GM23338 (cell line): ENCODE measurements around the gene KCNJ8. TPM values are rescaled to one million over a fixed set of nuclear protein-coding genes. Genes with fewer than 3 reads are reported as not detected.

Experiments
- ATAC-seq: fragments of 200-7000 bp; cut with Tn5 transposase; 3 replicates; pipeline ENCODE4 v1.9.1; 2020
- DNase-seq: peaks from one replicate; pipeline ENCODE4 v3.0.0-alpha.2; 2015; ENCODE audit warnings: low spot score
- H2AFZ ChIP-seq: fragments of 200-600 bp; sonication (generic); 2 replicates; pipeline ENCODE4 v1.8.0; 2016; ENCODE audit warnings: antibody characterized with exemption, mild to moderate bottlenecking, moderate library complexity
- H3F3A ChIP-seq: fragments of 200-600 bp; sonication (generic); replicated peaks from 2 replicates; pipeline ENCODE4 v1.8.0; 2017; ENCODE audit warnings: antibody characterized with exemption, mixed run types, low read depth
- H3K27ac ChIP-seq: fragments of 200-600 bp; sonication (generic); 2 replicates; pipeline ENCODE4 v1.6.1; 2016; ENCODE audit warnings: low read depth
- H3K27me3 ChIP-seq: fragments of 200-600 bp; sonication (generic); 2 replicates; pipeline ENCODE4 v1.8.0; 2016; ENCODE audit warnings: mild to moderate bottlenecking, mixed run types, moderate library complexity; ENCODE audit not compliant: insufficient read depth
- H3K36me3 ChIP-seq: fragments of 200-600 bp; sonication (generic); 2 replicates; pipeline ENCODE4 v1.8.0; 2016; ENCODE audit warnings: mild to moderate bottlenecking; ENCODE audit not compliant: insufficient read depth
- H3K4me1 ChIP-seq: fragments of 200-600 bp; sonication (generic); 2 replicates; pipeline ENCODE4 v1.8.0; 2016; ENCODE audit warnings: mild to moderate bottlenecking, moderate library complexity; ENCODE audit not compliant: insufficient read depth
- H3K4me2 ChIP-seq: fragments of 200-600 bp; sonication (generic); 2 replicates; pipeline ENCODE4 v1.7.1; 2017; ENCODE audit warnings: mixed run types
- H3K4me3 ChIP-seq: fragments of 200-600 bp; sonication (generic); 2 replicates; pipeline ENCODE4 v1.6.1; 2016; ENCODE audit warnings: mixed run types
- H3K79me2 ChIP-seq: fragments of 200-600 bp; sonication (generic); replicated peaks from 2 replicates; pipeline ENCODE4 v1.8.0; 2017; ENCODE audit warnings: mild to moderate bottlenecking; ENCODE audit not compliant: insufficient read depth
- H3K9me2 ChIP-seq: fragments of 200-600 bp; sonication (generic); 2 replicates; pipeline ENCODE4 v1.8.0; 2017; ENCODE audit not compliant: insufficient read depth
- H4K20me1 ChIP-seq: fragments of 200-600 bp; sonication (generic); replicated peaks from 2 replicates; pipeline ENCODE4 v1.8.0; 2017; ENCODE audit warnings: mild to moderate bottlenecking; ENCODE audit not compliant: insufficient read depth
- H3K27ac Mint-ChIP-seq: 2 replicates; pipeline ENCODE4 v1.8.0; 2020; ENCODE audit warnings: inconsistent platforms, mild to moderate bottlenecking, moderate library complexity, mixed read lengths
- H3K27me3 Mint-ChIP-seq: 3 replicates; pipeline ENCODE4 v1.8.0; 2022; ENCODE audit warnings: low read depth, mild to moderate bottlenecking, moderate library complexity, mixed read lengths, inconsistent platforms; ENCODE audit not compliant: insufficient read depth, poor library complexity
- H3K36me3 Mint-ChIP-seq: 3 replicates; pipeline ENCODE4 v1.8.0; 2021; ENCODE audit warnings: low read depth, mild to moderate bottlenecking, inconsistent platforms, moderate library complexity, mixed read lengths
- H3K4me1 Mint-ChIP-seq: 3 replicates; pipeline ENCODE4 v1.8.0; 2020; ENCODE audit warnings: mild to moderate bottlenecking, inconsistent platforms, mixed read lengths
- H3K4me3 Mint-ChIP-seq: 3 replicates; pipeline ENCODE4 v1.8.0; 2021; ENCODE audit warnings: moderate library complexity, mild to moderate bottlenecking, inconsistent platforms, mixed read lengths
- H3K9me3 Mint-ChIP-seq: 3 replicates; pipeline ENCODE4 v1.8.0; 2020; ENCODE audit warnings: moderate library complexity, mild to moderate bottlenecking, inconsistent platforms, mixed read lengths
- EZH2 ChIP-seq: fragments of 200-600 bp; sonication (generic); IDR thresholded peaks from one replicate; pipeline ENCODE4 v1.8.0; 2017; ENCODE audit warnings: antibody characterized with exemption, mild to moderate bottlenecking, low read depth; ENCODE audit not compliant: unreplicated experiment
- EZH2phosphoT487 ChIP-seq: fragments of 200-600 bp; sonication (generic); IDR thresholded peaks from one replicate; pipeline ENCODE4 v1.8.1; 2018; ENCODE audit warnings: antibody characterized with exemption; ENCODE audit not compliant: unreplicated experiment
- JUNB ChIP-seq: IDR thresholded peaks from one replicate; pipeline ENCODE4 v1.6.1; 2016; ENCODE audit warnings: antibody characterized with exemption; ENCODE audit not compliant: unreplicated experiment
- NANOG ChIP-seq: IDR thresholded peaks from 2 replicates; pipeline ENCODE4 v1.6.1; 2016; ENCODE audit warnings: antibody characterized with exemption, borderline replicate concordance
- STAT1 ChIP-seq: IDR thresholded peaks from one replicate; pipeline ENCODE4 v1.6.1; 2016; ENCODE audit warnings: antibody characterized with exemption; ENCODE audit not compliant: unreplicated experiment
- ZNF331 ChIP-seq: fragments of 250-450 bp; sonication (Bioruptor Pico); IDR thresholded peaks from 2 replicates; pipeline ENCODE4 v1.5.0; 2020; ENCODE audit warnings: low read depth, mild to moderate bottlenecking, moderate library complexity
- polyA plus RNA-seq: library from polyadenylated mRNA; unstranded; fragments of >200 nt; fragmentation: Nextera tagmentation; extraction: Ambion mirVana; gene quantifications from 2 replicates; pipeline ENCODE4 v1.2.1, GENCODE V29; 2016
- total RNA-seq: library from RNA; depleted of rRNA; stranded (reverse); fragments of >200 nt; shearing (Covaris generic); gene quantifications from 2 replicates; pipeline ENCODE4 v1.2.3, GENCODE V29; 2014
- TF ChIP-seq, protein P1 (sequence below): IDR thresholded peaks from 2 replicates; pipeline ENCODE4 v1.6.1; 2016; ENCODE audit warnings: antibody characterized with exemption
- TF ChIP-seq, protein P2 (sequence below): fragments of 250-450 bp; sonication (Bioruptor Pico); IDR thresholded peaks from 2 replicates; pipeline ENCODE4 v1.5.0; 2020; ENCODE audit warnings: mild to moderate bottlenecking, moderate library complexity
- TF ChIP-seq, protein P3 (sequence below), 2 experiments: fragments of 200-600 bp in 1 of 2; sonication (generic) in 1 of 2; conservative IDR thresholded peaks; 2 replicates each; pipeline versions ENCODE4 v1.5.1 to v1.6.1; 2016 to 2017; ENCODE audit warnings: antibody characterized with exemption in 2 of 2, low read depth in 2 of 2, mild to moderate bottlenecking in 2 of 2, moderate library complexity in 1 of 2

KCNJ8 gene
- total and polyA plus RNA-seq, 2 experiments from 2014 or later, result 0.82 to 0.87 TPM

DNA sequence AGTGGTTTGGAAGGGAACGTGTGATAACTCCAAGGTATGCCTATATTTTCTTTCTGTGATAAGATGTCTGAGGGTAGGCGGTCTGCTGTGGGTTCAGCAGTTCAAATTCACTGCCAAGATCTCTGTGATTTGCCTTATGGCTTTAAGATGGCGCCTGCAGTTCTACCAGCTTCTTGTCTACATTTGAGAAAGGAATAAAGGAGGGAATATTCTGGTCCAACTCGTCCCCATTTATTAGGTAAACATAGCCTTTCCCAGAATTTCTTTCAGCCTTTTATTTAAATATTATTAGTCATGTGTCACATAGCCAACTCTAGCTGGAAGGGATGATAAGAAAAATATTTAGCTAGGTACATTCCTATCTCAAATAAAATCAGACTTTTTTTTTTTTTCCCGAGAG lies 48.8 kb downstream of the KCNJ8 start (continued):
- TF ChIP-seq, protein P1, sequence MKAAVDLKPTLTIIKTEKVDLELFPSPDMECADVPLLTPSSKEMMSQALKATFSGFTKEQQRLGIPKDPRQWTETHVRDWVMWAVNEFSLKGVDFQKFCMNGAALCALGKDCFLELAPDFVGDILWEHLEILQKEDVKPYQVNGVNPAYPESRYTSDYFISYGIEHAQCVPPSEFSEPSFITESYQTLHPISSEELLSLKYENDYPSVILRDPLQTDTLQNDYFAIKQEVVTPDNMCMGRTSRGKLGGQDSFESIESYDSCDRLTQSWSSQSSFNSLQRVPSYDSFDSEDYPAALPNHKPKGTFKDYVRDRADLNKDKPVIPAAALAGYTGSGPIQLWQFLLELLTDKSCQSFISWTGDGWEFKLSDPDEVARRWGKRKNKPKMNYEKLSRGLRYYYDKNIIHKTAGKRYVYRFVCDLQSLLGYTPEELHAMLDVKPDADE, result no peak

- H3K27me3 ChIP-seq, result no peaks in the 10 kb centered on the region
- H3K36me3 Mint-ChIP-seq, result no peaks in the 10 kb centered on the region
- no peaks in the 10 kb centered on the region for H4K20me1 ChIP-seq
- DNase-seq (no peak), ATAC-seq (no peak)
- H3K4me3 ChIP-seq, result no peak overlapping the region
- no peaks in the 10 kb centered on the region for H3K4me1 ChIP-seq
- no peak overlapping the region for H3K4me3 Mint-ChIP-seq
- no peaks in the 10 kb centered on the region for H3K79me2 ChIP-seq
- no peak overlapping the region for H3K27ac ChIP-seq
- no peaks in the 10 kb centered on the region for H3K4me1 Mint-ChIP-seq
- no peak for TF ChIP-seq JUNB
- TF ChIP-seq, protein P1, result no peak
- no peaks in the 10 kb centered on the region for H3K9me3 Mint-ChIP-seq
- no peaks in the 10 kb centered on the region for H3F3A ChIP-seq
- no peaks in the 10 kb centered on the region for H3K27me3 Mint-ChIP-seq
- no peak overlapping the region for H3K4me2 ChIP-seq
- no peak overlapping the region for H3K27ac Mint-ChIP-seq
- no peaks in the 10 kb centered on the region for H3K36me3 ChIP-seq
- no peak overlapping the region for H2AFZ ChIP-seq
- no peaks in the 10 kb centered on the region for H3K9me2 ChIP-seq
These were observed 55.4 kb downstream of the KCNJ8 start for GRCh38 chr12:21718944-21719650.

DNA sequence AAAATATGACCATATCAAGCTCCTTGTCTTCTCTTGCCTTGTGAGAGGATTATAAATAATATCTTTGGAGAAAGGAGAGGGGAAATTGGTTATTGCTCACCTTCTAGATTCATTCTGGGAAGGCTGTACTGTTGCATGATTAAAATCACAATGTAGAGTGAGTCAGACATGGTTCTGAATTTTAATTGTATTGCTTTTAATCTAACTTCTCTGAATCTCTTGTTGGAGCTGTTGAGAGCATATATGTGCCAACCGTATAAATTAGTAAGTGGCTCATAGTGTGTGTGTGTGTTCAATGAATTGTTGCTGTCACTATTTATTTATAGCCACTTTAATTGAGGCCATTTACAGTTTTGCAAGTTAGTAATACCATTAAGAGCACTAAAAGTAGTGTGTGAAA lies 56.1 kb downstream of the KCNJ8 start:
- ATAC-seq (no peak), DNase-seq (no peak)
- H3F3A ChIP-seq, result no peaks in the 10 kb centered on the region
- H3K27me3 ChIP-seq, result no peaks in the 10 kb centered on the region
- H3K4me3 ChIP-seq, result no peak overlapping the region
- H3K4me1 ChIP-seq, result no peaks in the 10 kb centered on the region
- H3K9me2 ChIP-seq, result no peaks in the 10 kb centered on the region
- no peaks in the 10 kb centered on the region for H3K79me2 ChIP-seq
- H3K27me3 Mint-ChIP-seq, result no peaks in the 10 kb centered on the region
- no peaks in the 10 kb centered on the region for H3K36me3 Mint-ChIP-seq
- no peaks in the 10 kb centered on the region for H4K20me1 ChIP-seq
- H2AFZ ChIP-seq, result no peak overlapping the region
- H3K4me1 Mint-ChIP-seq, result no peaks in the 10 kb centered on the region
- H3K4me2 ChIP-seq, result no peak overlapping the region
- no peak overlapping the region for H3K27ac Mint-ChIP-seq
- H3K36me3 ChIP-seq, result no peaks in the 10 kb centered on the region
- H3K4me3 Mint-ChIP-seq, result no peak overlapping the region
- H3K27ac ChIP-seq, result no peak overlapping the region
- H3K9me3 Mint-ChIP-seq, result no peaks in the 10 kb centered on the region
- TF ChIP-seq ZNF331 (CRISPR knock-in tag) (no peak), STAT1 (no peak), EZH2 (no peak), EZH2phosphoT487 (no peak), NANOG (no peak)
- TF ChIP-seq, protein P2, sequence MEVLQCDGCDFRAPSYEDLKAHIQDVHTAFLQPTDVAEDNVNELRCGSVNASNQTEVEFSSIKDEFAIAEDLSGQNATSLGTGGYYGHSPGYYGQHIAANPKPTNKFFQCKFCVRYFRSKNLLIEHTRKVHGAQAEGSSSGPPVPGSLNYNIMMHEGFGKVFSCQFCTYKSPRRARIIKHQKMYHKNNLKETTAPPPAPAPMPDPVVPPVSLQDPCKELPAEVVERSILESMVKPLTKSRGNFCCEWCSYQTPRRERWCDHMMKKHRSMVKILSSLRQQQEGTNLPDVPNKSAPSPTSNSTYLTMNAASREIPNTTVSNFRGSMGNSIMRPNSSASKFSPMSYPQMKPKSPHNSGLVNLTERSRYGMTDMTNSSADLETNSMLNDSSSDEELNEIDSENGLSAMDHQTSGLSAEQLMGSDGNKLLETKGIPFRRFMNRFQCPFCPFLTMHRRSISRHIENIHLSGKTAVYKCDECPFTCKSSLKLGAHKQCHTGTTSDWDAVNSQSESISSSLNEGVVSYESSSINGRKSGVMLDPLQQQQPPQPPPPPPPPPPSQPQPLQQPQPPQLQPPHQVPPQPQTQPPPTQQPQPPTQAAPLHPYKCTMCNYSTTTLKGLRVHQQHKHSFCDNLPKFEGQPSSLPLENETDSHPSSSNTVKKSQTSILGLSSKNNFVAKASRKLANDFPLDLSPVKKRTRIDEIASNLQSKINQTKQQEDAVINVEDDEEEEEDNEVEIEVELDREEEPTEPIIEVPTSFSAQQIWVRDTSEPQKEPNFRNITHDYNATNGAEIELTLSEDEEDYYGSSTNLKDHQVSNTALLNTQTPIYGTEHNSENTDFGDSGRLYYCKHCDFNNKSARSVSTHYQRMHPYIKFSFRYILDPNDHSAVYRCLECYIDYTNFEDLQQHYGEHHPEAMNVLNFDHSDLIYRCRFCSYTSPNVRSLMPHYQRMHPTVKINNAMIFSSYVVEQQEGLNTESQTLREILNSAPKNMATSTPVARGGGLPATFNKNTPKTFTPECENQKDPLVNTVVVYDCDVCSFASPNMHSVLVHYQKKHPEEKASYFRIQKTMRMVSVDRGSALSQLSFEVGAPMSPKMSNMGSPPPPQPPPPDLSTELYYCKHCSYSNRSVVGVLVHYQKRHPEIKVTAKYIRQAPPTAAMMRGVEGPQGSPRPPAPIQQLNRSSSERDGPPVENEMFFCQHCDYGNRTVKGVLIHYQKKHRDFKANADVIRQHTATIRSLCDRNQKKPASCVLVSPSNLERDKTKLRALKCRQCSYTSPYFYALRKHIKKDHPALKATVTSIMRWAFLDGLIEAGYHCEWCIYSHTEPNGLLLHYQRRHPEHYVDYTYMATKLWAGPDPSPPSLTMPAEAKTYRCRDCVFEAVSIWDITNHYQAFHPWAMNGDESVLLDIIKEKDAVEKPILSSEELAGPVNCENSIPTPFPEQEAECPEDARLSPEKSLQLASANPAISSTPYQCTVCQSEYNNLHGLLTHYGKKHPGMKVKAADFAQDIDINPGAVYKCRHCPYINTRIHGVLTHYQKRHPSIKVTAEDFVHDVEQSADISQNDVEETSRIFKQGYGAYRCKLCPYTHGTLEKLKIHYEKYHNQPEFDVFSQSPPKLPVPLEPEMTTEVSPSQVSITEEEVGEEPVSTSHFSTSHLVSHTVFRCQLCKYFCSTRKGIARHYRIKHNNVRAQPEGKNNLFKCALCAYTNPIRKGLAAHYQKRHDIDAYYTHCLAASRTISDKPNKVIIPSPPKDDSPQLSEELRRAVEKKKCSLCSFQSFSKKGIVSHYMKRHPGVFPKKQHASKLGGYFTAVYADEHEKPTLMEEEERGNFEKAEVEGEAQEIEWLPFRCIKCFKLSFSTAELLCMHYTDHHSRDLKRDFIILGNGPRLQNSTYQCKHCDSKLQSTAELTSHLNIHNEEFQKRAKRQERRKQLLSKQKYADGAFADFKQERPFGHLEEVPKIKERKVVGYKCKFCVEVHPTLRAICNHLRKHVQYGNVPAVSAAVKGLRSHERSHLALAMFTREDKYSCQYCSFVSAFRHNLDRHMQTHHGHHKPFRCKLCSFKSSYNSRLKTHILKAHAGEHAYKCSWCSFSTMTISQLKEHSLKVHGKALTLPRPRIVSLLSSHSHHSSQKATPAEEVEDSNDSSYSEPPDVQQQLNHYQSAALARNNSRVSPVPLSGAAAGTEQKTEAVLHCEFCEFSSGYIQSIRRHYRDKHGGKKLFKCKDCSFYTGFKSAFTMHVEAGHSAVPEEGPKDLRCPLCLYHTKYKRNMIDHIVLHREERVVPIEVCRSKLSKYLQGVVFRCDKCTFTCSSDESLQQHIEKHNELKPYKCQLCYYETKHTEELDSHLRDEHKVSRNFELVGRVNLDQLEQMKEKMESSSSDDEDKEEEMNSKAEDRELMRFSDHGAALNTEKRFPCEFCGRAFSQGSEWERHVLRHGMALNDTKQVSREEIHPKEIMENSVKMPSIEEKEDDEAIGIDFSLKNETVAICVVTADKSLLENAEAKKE, result no peak
- TF ChIP-seq, protein P3, sequence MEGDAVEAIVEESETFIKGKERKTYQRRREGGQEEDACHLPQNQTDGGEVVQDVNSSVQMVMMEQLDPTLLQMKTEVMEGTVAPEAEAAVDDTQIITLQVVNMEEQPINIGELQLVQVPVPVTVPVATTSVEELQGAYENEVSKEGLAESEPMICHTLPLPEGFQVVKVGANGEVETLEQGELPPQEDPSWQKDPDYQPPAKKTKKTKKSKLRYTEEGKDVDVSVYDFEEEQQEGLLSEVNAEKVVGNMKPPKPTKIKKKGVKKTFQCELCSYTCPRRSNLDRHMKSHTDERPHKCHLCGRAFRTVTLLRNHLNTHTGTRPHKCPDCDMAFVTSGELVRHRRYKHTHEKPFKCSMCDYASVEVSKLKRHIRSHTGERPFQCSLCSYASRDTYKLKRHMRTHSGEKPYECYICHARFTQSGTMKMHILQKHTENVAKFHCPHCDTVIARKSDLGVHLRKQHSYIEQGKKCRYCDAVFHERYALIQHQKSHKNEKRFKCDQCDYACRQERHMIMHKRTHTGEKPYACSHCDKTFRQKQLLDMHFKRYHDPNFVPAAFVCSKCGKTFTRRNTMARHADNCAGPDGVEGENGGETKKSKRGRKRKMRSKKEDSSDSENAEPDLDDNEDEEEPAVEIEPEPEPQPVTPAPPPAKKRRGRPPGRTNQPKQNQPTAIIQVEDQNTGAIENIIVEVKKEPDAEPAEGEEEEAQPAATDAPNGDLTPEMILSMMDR (conservative IDR thresholded peaks at IDR 0.05; ENCODE audit: low read depth in 2 of 2), result no peak
